Dendritic cell treated with granulocyte-macrophage colony-stimulating factor and Interleukin-4, amounts not matched to agents 40 ng/mL and 50 ng/mL, for 4 days (primary cell): ENCODE results near the gene MEAK7.

Source experiments
- H3K27ac Mint-ChIP-seq: one replicate; pipeline ENCODE4 v1.8.0; 2022; ENCODE audit warnings: mild to moderate bottlenecking, mixed read lengths
- H3K27me3 Mint-ChIP-seq: one replicate; pipeline ENCODE4 v1.8.0; 2022; ENCODE audit warnings: mild to moderate bottlenecking, mixed read lengths
- H3K36me3 Mint-ChIP-seq: one replicate; pipeline ENCODE4 v1.8.0; 2022; ENCODE audit warnings: low read depth, mixed read lengths
- H3K4me1 Mint-ChIP-seq: one replicate; pipeline ENCODE4 v1.8.0; 2022; ENCODE audit warnings: low read depth, mixed read lengths
- H3K4me3 Mint-ChIP-seq: one replicate; pipeline ENCODE4 v1.8.0; 2022; ENCODE audit warnings: mild to moderate bottlenecking, moderate library complexity, mixed read lengths
- H3K9me3 Mint-ChIP-seq: one replicate; pipeline ENCODE4 v1.8.0; 2022; ENCODE audit warnings: mixed read lengths
- intact Hi-C: fragments of 100-400 bp; cut with micrococcal nuclease; formaldehyde crosslinking; loops from one replicate; pipeline ENCODE4 v1.15.0; 2022

Gene MEAK7

GRCh38 chr16:84504420-84505248, at the start of gene MEAK7:
MEAK7 (minus strand) TSS chr16:84504659; CDS start chr16:84498086, 6,573 bp downstream.
- Mint-ChIP-seq H3K27ac (peak within 1 kb of the TSS; percentile 90), H3K27me3 (peaks cover 1% of the 10 kb centered on the region), H3K4me1 (peaks cover 49% of the 10 kb centered on the region), H3K9me3 (no peaks in the 10 kb centered on the region), H3K4me3 (peak within 1 kb of the TSS; percentile 94), H3K36me3 (peaks cover 15% of the 10 kb centered on the region)
- intact Hi-C loops, result loop anchor here (5.0 kb wide), 1 partner anchor 547 kb away; no protein-coding TSS in a partner anchor

GRCh38 chr16:84553873-84554399, 49.5 kb upstream of the MEAK7 start:
- no peak overlapping the region for H3K27ac Mint-ChIP-seq
- no peaks in the 10 kb centered on the region for H3K36me3 Mint-ChIP-seq
- peaks cover 3% of the 10 kb centered on the region for H3K27me3 Mint-ChIP-seq
- H3K4me3 Mint-ChIP-seq, result no peak overlapping the region
- intact Hi-C loops, result no loop called here
- no peaks in the 10 kb centered on the region for H3K9me3 Mint-ChIP-seq
- peaks cover 26% of the 10 kb centered on the region for H3K4me1 Mint-ChIP-seq

GRCh38 chr16:84552135-84552534, 47.7 kb upstream of the MEAK7 start:
- Mint-ChIP-seq H3K27me3 (peaks cover 4% of the 10 kb centered on the region), H3K27ac (peak overlapping the region; percentile 21), H3K4me3 (no peak overlapping the region), H3K9me3 (no peaks in the 10 kb centered on the region), H3K4me1 (peaks cover 26% of the 10 kb centered on the region), H3K36me3 (no peaks in the 10 kb centered on the region)
- intact Hi-C loops, result no loop called here

GRCh38 chr16:84550096-84550495, 45.6 kb upstream of the MEAK7 start:
- H3K27ac Mint-ChIP-seq, result no peak overlapping the region
- H3K36me3 Mint-ChIP-seq, result no peaks in the 10 kb centered on the region
- peaks cover 26% of the 10 kb centered on the region for H3K4me1 Mint-ChIP-seq
- no peak overlapping the region for H3K4me3 Mint-ChIP-seq
- peaks cover 15% of the 10 kb centered on the region for H3K27me3 Mint-ChIP-seq
- intact Hi-C loops, result no loop called here
- H3K9me3 Mint-ChIP-seq, result no peaks in the 10 kb centered on the region

GRCh38 chr16:84548971-84549844, 44.7 kb upstream of the MEAK7 start:
- Mint-ChIP-seq H3K4me3 (no peak overlapping the region), H3K27me3 (peaks cover 24% of the 10 kb centered on the region), H3K27ac (no peak overlapping the region), H3K36me3 (no peaks in the 10 kb centered on the region), H3K9me3 (no peaks in the 10 kb centered on the region), H3K4me1 (peaks cover 29% of the 10 kb centered on the region)
- intact Hi-C loops, result no loop called here

GRCh38 chr16:84548508-84548907, 44.0 kb upstream of the MEAK7 start:
- Mint-ChIP-seq H3K4me1 (peaks cover 26% of the 10 kb centered on the region), H3K4me3 (no peak overlapping the region), H3K27me3 (peaks cover 30% of the 10 kb centered on the region), H3K27ac (no peak overlapping the region), H3K9me3 (no peaks in the 10 kb centered on the region), H3K36me3 (no peaks in the 10 kb centered on the region)
- intact Hi-C loops, result no loop called here

GRCh38 chr16:84547546-84548061, 43.1 kb upstream of the MEAK7 start:
- no peak overlapping the region for H3K27ac Mint-ChIP-seq
- no peak overlapping the region for H3K4me3 Mint-ChIP-seq
- no peaks in the 10 kb centered on the region for H3K9me3 Mint-ChIP-seq
- H3K36me3 Mint-ChIP-seq, result no peaks in the 10 kb centered on the region
- peaks cover 31% of the 10 kb centered on the region for H3K27me3 Mint-ChIP-seq
- intact Hi-C loops, result no loop called here
- H3K4me1 Mint-ChIP-seq, result peaks cover 26% of the 10 kb centered on the region

- intact Hi-C loops, result no loop called here
- Mint-ChIP-seq H3K27ac (no peak overlapping the region), H3K27me3 (peaks cover 31% of the 10 kb centered on the region), H3K36me3 (no peaks in the 10 kb centered on the region), H3K9me3 (no peaks in the 10 kb centered on the region), H3K4me1 (peaks cover 19% of the 10 kb centered on the region), H3K4me3 (no peak overlapping the region)
These were observed 42.4 kb upstream of the MEAK7 start for GRCh38 chr16:84546669-84547545.

- intact Hi-C loops, result no loop called here
- peaks cover 31% of the 10 kb centered on the region for H3K27me3 Mint-ChIP-seq
- no peak overlapping the region for H3K4me3 Mint-ChIP-seq
- no peaks in the 10 kb centered on the region for H3K9me3 Mint-ChIP-seq
- H3K4me1 Mint-ChIP-seq, result peaks cover 16% of the 10 kb centered on the region
- no peak overlapping the region for H3K27ac Mint-ChIP-seq
- no peaks in the 10 kb centered on the region for H3K36me3 Mint-ChIP-seq
These were observed 40.8 kb upstream of the MEAK7 start for GRCh38 chr16:84545114-84545737.

- H3K27me3 Mint-ChIP-seq, result peaks cover 31% of the 10 kb centered on the region
- H3K4me3 Mint-ChIP-seq, result no peak overlapping the region
- peaks cover 8% of the 10 kb centered on the region for H3K4me1 Mint-ChIP-seq
- H3K36me3 Mint-ChIP-seq, result no peaks in the 10 kb centered on the region
- intact Hi-C loops, result no loop called here
- no peaks in the 10 kb centered on the region for H3K9me3 Mint-ChIP-seq
- no peak overlapping the region for H3K27ac Mint-ChIP-seq
These were observed 39.7 kb upstream of the MEAK7 start for GRCh38 chr16:84544031-84544773.

- intact Hi-C loops, result no loop called here
- H3K27ac Mint-ChIP-seq, result no peak overlapping the region
- no peaks in the 10 kb centered on the region for H3K36me3 Mint-ChIP-seq
- peaks cover 7% of the 10 kb centered on the region for H3K4me1 Mint-ChIP-seq
- H3K4me3 Mint-ChIP-seq, result no peak overlapping the region
- peaks cover 27% of the 10 kb centered on the region for H3K27me3 Mint-ChIP-seq
- H3K9me3 Mint-ChIP-seq, result no peaks in the 10 kb centered on the region
These were observed 38.8 kb upstream of the MEAK7 start for GRCh38 chr16:84543253-84543652.

- Mint-ChIP-seq H3K9me3 (no peaks in the 10 kb centered on the region), H3K4me3 (no peak overlapping the region), H3K27me3 (peaks cover 27% of the 10 kb centered on the region), H3K4me1 (peaks cover 7% of the 10 kb centered on the region), H3K27ac (no peak overlapping the region), H3K36me3 (no peaks in the 10 kb centered on the region)
- intact Hi-C loops, result no loop called here
These were observed 37.7 kb upstream of the MEAK7 start for GRCh38 chr16:84541999-84542817.
